GM18858 (cell line): Measurements from ENCODE around the gene ARHGEF6.

Source experiments
- ATAC-seq: cut with Tn5 transposase; IDR thresholded peaks from one replicate; pipeline ENCODE4 v1.9.1; 2021; ENCODE audit not compliant: unreplicated experiment

Gene ARHGEF6

DNA sequence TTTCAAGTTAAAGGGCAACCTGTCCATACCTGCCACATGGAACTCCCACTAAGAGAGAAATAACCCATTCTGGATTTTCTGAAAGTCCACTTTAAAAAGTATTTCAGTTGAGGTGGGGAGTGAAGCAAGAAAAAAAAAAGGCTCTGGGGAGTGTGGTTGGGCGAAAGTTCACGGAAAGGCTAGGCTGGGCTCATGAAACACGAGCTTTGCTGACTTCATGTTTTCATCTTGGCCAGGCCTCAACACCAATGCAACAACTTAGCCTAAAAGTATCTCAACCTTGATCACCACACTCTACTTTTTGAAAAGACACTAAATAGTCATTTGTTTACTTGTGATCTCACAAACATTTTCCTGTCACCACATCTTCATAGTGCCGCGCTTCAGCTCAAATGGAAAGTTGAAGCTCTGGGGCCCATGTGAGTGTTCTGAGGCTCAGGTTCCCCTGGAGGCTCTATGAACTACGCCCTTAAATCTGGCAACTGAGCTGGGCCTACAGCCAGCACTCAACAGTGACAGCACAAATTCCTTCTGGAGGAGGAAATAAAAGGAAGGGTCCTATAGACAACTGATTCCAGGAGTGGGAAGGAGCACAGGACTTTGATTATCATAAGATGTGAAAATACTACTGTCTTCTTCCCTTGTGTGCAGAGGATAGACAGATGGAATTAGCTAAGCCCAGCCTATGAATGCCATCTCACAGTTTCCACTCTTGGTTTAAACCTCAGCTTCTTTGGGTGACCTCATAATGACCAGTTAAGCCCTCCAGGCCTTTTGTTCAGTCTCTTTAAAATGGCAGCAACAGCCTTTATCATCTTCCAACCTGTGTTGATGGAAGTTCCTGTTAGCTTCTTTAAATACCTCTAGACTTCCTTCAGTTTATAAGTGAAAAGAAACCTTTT is 127.7 kb downstream of the ARHGEF6 start:
- ATAC-seq, result no peak

DNA sequence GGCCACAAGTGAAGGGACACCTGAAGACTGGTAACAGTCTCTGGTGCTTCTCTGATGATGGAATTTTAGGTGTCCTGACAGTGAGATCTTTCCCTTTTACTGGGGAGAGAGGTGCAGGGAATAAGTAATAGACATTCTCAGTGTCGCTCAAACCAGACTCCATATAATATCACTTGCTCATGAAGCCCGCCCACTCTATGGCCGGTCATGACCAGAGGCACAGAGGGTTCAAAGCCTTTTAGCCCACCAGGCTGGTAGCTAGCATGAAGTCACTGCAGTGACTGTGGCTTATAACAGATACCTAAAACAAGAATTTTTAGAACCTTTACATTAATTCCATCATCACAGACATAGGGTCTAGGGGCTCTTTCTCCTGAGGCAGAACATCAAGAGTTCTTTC is 129.9 kb downstream of the ARHGEF6 start:
- ATAC-seq, result no peak

GRCh38 chrX:136647677-136648360 is 132.9 kb downstream of the ARHGEF6 start, which contains the start of gene CD40LG:
TSS of gene CD40LG (plus strand) at chrX:136648158. CDS start at chrX:136648249, 91 bp downstream.
- no peak for ATAC-seq

- ATAC-seq, result no peak
Observed at GRCh38 chrX:136646602-136647239, 134.0 kb downstream of the ARHGEF6 start.

DNA sequence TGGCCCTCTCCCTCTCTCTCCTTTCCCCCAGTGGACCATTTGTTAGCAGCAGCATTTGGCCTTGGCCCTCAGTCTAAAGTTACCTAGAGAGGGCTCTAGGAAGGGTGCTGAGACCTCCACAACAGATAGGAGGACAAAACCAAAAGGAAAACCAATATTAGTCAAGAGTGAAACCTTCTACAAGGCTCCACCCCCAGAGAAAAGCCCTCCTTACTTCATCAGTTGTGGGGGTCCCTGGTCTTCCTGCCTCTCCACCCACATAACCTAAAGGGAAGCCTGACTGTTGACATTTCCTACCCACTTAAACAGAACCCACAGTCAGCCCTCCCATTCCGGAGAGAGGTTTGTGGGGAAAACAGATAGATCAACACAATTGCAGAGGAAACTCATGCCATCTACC is 137.5 kb downstream of the ARHGEF6 start:
- no peak for ATAC-seq

DNA sequence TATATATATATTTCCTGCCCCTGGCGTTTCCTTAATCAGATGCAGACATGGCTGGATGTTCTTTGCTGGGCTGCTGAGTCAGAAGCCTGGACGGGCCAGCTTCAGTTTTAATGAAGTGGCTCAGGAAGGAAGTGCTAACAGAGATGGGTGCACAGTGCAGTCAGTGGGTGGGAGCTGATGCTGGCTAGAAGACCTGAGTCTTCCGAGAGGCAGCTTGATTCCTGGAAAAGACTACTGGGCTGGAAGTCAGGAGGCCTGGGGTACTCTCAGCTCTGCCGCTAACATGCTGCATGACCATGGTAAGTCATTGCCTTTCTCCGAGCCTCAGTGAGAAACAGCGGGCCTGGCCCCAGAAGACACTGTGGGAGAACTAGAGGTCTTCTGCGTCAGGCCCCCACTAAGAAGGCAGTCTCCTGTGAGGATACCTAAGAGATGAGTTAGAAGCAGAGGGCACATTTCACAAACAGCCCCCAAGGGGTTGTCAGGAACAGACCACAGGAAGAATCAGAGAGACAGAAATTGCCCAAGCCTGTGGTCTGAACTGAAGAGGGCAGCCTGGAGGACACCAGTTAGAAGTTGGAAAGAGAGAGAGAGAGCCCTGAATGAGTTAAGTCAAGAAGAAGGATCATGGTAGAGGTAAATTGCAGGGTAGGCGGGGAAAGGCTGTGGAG is 141.1 kb downstream of the ARHGEF6 start:
- ATAC-seq, result no peak

DNA sequence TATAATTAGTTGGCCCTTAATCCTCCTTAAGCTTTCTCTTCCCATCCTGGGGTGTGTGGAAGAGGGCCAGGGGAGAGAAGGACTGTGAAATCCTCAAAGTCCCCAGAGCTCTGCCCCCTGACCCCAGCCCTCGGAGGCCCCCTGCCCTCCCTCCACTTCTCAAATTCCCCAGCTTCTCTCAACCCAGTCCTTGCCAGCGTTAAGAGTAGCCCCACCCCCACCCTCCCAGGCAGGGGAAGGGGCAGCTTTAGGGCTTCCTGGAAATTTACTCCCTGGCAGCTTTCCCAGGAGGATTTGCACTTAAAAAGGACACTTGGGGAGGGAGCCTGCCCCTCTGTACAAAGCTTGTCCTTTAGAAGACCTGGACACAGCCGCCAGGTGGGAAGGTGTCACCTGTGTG is 144.6 kb downstream of the ARHGEF6 start:
- no peak for ATAC-seq

- ATAC-seq, result peak; percentile 85
Observed at GRCh38 chrX:136635235-136635634, 145.5 kb downstream of the ARHGEF6 start.

DNA sequence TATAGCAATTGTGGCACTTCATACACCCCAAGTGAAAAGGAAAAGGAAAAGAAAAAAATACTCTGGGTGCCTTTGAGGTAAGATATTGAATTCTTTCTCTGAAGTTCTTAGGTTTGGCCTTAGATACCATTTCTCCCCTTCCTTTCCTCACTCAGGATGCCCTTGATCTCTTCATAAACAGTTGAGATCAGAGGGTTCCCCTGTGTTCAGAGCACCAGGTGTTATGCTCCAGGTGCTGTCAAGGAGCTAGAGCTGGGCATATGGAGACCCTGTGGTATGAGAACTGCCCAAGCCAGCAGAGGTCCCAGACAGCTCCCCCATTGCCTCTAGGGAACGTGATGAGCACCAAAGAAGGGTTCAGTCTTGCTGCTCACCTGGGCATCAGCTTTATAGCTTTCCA is 149.9 kb downstream of the ARHGEF6 start:
- ATAC-seq, result no peak

GRCh38 chrX:136629084-136629750 is 151.5 kb downstream of the ARHGEF6 start:
- no peak for ATAC-seq

DNA sequence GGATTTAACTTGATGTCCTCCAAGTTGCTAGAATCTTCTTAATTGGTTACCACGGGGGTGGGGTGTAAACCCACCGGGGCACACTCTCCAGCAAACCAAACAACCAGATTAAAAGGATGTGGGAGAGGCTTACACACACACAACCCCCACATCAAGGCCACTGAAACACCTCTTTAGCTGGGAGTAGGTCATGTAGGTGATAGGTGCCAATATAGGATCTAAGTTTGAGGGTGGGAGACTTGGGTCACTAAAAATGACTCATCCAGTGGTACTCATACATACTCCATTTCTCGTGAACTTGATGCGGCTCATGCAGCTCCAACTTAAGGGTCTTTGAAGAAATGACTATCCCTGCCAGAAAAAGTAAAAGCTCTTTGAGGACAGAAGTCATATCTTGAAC is 153.3 kb downstream of the ARHGEF6 start:
- ATAC-seq, result no peak

GRCh38 chrX:136626891-136627290 is 153.8 kb downstream of the ARHGEF6 start:
- no peak for ATAC-seq

- peak; percentile 60 for ATAC-seq
Observed at GRCh38 chrX:136626237-136626636, 154.5 kb downstream of the ARHGEF6 start.

DNA sequence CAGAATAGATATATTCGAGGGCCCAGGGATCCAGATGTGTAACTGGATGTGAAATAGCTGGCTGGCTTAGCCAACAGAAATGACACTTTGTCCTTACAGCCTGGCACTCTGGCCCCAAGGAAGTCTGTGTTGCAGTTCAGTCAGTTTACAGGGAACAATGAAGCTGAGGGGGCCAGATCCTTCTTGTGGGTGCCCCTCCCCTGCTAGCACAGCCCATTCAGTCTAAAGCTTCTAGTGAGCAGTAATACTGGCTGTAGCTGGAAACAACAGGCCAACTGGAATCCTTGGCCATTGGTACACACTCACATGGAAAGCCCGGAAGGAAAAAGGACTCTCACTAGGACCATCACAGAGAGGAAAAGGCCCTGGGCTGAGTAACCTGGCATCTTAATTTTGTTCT is 155.5 kb downstream of the ARHGEF6 start:
- no peak for ATAC-seq

GRCh38 chrX:136623396-136623795 is 157.3 kb downstream of the ARHGEF6 start:
- no peak for ATAC-seq

GRCh38 chrX:136622568-136622967 is 158.2 kb downstream of the ARHGEF6 start:
- no peak for ATAC-seq

GRCh38 chrX:136620780-136621179 is 160.0 kb downstream of the ARHGEF6 start:
- no peak for ATAC-seq

DNA sequence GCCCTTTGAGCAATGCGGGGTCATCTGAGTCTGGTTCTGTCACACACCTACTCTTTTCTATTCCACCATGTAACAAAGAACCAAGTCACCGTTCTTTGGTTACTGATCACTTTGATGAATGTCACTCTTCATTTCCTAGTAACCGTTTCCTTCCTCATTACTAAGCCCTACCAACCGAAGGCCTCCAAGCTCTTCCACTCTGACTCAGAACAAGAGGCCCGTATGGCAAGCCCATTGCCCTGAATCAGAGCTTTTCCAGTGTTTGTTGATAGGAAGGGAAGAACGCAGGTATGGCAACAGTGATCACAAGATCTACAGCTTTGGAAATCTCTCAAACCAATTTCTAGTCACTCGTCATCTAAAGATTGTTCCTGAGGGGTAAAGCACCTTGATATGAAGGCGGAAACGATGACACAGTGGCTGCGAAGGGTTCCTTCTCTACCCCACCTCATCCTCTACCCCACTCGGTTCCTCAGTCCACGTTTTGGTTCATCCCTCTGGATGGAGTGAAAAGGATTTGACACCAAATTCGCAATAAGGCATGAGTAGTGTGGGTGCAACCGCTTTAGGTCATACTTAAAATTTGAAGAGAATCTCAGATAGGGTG is 160.7 kb downstream of the ARHGEF6 start:
- no peak for ATAC-seq

DNA sequence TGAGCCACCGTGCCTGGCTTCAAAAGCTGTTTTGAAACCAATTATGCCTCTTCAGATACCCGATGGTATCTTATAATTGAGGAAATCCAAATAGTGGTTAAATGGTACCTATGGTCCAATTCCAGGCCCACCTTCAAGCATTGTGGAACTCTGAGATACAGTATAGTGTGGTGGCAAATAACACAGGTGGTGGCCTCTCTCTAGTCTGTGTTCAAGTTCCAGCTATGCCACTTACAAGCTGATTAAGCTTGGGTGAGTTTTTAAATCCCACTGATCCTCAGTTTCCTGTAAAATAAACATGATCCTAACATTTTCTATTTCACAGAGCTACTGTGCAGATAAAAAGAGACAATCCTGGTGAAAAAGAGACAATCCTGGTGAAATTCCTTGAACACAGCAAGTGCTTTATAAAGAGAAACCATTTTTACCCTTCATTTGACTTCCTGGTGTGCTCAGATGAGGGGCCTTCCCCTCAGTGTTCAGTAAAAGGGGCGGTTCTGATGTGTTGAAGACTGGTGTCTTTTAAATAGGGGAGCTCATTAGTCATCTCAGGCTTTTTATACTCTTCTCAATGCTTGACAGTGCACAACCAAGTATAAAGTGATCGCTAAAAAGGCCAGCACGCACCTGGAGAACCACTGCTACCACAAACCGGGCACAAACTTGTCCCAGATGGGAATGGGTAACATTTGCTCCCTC is 163.6 kb downstream of the ARHGEF6 start:
- ATAC-seq, result peak; percentile 97
